Forelimb muscle (tissue), 1 donor: ENCODE results near the gene SEPTIN5. TPM values are rescaled to one million over a fixed set of nuclear protein-coding genes. Genes with fewer than 3 reads are reported as not detected.

ENCODE experiments used
- DNase-seq: peaks from one replicate; pipeline ENCODE4 v3.0.0-alpha.2; 2013; ENCODE audit warnings: low read depth
- polyA plus RNA-seq: library from polyadenylated mRNA; unstranded; fragments of 120-200 nt; gene quantifications from one replicate; pipeline ENCODE4 v1.2.1, GENCODE V29; 2013; ENCODE audit not compliant: insufficient read length

SEPTIN5 gene
- polyA plus RNA-seq, 1 donor, result 130 TPM

DNA sequence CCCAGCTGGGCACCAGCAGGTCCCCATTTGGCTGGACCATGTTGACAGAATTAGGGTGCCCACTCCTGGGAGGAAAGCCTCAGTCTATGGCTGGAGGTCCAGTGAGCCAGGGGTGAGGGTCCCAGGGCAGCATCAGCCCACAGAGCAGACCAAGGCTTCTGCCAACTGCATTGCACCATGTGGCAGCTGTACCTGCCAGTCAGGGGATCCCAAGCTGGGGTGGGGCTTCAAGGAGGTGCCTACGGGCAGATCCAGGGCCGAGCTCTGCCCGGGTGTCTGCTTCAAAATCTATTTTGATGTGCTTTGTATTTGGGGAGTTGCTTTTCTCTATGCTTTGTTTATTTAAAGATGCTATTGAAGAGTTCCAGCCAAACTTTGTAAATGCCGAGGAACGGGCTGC, 19.5 kb downstream of the SEPTIN5 start:
- no peak for DNase-seq

DNA sequence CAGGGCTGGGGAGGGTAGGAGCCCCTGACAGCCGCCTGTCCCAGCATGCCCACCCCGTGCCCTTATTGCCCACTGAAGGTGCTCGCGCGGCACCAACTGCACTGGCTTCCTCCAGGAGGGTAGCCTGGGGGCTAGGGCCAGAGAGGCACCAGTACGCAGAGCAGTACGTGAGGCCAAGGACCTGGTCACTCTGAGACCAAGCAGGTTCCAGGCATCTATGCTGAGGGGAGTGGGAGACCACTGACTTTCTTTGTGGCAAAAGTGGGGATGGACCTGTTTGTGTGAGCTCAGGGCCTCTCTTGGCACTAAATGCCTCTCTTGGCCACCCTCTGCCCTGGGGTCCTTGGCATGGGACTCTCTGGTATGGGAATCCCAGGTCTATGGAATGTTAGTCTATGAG, 19.9 kb downstream of the SEPTIN5 start:
- DNase-seq, result no peak

DNA sequence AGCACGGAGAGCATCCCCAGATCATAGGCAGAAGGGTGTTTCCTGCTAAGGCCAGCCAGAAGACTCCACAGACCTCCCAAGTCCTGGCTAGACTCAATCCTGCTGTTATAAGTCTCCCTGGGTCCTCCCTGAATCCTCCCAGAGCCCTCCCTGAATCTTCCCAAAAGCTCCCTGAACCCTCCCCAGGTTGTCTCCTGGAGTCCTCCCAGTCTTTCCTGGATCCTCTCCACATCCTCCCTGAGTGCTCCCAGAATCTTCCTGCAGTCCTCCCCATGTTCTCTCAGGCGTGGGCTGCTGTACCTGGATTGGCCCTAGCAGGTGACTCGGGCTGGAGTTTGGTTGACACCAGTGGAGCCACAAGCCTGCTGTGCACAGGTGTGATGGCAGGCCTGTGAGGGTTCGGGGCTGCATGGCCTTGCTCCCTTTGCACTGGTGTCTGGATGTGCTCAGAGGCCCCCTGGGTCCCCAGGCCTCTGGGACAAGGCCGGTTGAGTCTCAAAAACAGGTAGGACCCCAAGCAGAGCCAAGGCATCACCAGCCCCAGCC, 20.6 kb downstream of the SEPTIN5 start:
- no peak for DNase-seq

DNA sequence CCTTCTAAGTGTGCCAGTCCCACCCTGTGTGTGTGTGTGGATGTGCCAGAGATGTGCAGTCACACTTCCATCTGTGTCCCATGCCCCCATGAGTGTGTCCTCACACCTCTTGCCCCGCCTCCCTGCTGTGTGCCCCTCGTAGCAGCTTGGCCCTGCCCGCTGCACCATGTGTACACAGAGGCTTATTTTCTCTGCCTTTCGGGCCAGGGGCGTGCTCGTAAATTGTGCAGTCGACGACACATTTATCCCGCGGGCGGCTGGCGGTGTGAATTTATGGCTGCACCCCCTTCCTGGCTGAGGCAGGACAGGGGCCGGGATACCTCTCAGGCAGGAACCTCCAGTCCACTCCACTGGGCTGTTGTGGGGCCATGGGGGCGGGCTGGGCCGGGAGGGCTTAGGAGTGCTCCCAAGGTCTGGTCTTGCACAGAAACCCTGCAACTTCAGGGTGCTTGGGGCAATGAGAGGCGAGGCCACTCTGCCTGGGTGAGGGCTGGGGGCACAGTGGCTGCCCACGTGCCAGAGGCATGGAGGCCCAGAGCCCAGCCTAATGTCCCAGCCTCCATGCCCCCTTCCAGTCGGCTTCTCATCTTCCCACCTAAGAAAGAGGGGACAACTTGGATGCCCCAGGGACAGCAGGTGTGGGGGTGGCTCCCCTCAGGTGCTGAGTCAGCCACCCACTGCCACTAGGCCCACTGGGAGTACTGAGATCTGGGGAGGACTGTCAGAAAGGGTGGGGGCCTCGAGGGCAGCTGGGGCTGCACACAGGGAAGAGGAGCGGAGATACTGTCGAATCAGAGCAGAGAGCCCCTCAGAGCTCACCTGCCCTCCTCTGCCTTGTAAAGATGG, 21.6 kb downstream of the SEPTIN5 start:
- no peak for DNase-seq

DNA sequence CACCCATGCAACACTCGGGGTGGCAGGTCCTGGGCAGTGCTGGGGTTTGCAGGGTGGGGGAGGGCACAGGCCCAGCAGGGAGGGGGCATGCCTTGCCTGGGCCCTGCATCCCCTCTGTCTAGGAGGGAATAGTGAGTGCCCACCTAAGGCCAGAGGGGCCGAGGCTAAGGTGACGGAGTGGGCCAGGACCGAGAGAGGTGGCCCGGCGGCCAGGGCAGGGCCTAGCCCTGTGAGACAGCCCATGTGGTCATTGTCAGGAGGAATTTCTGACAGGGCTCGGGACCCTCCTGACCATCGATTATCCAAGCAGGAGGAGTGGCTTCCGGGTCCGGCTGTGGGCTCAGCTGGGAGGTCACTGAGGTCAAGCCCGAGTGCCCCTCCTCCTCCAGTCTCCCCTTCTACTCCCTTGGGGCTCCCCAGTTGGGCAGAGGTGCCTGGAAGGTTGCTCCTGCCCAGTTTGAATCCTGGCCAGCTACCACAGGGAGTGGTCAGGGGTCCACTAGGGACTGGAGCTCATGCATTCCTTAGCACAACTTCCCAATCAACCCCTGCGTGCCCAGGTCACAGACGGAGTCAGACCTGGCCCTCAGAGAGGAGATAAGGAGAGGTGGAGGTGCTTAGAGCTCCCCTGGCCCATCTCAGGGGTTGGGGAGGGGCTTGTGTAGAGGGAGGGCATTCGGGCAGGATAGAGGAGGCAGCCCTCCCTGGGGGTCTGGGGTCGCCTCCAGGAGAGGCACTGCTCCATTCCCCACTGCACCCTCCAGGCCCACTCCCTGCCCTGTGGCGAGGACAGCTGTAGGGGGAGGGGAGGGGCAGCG, 23.8 kb downstream of the SEPTIN5 start:
- DNase-seq, result no peak

DNA sequence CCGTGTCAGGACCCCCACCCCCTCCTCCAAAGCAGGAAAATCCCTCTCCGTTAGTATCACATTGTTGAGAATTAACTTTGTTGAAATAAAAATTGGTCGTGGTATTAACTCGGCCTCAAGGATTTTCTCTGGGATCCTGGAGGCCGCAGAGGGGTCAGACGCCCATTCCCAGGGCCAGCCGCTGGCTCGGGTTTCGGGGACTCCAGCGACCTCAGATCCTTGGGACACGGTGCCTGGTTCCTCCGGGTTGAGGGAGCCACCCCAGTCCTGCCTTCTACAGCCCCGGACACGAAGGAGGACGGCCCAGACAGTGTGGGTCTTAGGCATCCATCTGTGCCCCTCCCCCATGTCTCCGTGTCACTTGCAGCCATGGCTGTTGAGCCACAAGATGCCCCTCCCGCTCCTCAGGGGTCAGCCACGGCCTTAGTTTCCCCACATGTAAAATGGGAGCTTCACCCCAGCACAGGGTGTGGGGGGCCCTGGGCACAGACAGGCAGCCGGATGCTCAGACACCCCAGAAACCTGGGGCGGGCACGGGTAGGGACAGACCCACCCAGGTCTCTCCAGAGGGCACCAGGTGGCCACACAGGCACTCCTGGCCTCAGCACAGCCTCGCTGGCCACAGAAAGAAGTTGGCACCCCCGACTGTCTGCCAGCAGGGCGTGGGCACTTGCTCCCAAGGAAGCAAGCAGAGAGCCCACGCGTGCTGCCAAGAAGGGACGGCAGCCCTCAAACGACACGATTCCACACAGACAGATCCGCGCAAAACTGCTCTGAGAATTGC, 24.6 kb downstream of the SEPTIN5 start:
- no peak for DNase-seq

DNA sequence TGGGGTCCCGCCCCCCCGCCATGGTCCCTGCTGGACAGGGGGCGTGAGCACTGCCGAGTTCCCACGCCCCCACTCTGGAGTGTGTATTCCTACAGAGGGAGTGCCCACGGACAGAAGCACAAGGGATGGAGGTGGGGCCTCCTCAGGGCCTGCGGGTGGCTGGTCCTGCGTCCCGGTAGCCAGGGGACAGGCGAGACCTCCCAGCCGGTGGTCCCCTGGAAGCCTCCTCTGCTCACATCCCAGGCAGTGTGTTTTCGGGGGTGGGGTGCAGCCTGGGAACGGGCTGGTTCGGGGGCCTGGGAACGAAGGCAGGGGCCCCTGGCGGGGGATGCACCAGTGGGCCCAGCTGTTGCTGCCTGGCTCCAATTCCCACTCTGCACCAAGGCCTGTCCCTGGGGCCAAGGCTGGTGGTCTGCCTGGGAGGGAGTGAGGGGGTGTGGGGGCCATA, 25.2 kb downstream of the SEPTIN5 start:
- no peak for DNase-seq

DNA sequence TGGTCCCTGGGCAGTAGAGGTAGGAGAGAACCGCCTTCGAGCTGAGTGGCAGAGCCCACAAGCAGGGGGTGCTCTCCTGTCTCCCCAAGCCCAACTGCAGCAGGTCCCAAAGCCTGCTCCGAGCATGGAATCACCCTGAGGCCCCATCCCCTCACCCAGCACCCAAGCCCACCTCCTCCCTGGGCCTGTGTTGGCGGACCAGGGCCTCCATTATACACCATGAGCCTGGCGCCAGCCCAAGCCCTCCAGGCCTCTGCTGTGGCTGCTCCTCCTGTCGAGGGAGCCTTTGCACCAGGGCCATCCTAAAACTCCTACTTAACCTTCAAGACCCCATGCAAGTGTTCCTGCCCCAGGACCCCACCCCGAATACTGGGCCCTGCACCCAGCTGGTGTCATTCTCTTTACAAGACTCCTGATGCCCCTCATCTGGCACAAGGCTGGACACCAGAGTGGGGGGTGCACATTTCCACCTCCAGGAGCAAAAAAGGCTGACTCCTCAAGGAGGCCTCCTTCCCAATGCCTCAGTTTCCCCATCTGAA, 25.7 kb downstream of the SEPTIN5 start:
- no peak for DNase-seq

DNA sequence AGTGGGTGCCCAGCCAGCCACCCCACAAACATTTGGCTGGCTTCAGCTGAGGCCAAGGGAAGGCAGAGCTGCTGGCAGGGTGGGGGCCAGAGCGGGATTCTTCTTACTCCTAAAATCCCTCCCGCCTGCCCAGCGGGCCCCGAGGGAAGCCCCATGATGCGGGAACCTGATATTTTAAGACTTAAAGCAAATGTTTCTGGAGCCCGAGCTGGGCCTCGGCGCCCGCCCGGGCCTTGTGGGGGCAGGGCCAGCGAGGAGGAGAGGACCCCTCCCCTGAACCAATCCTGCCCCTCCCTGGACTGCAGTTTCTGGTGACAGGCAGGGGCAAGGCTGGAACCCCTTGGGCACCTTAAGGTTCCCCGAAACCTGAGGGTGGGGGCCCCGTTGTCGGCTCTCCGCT, 26.3 kb downstream of the SEPTIN5 start:
- DNase-seq, result no peak

DNA sequence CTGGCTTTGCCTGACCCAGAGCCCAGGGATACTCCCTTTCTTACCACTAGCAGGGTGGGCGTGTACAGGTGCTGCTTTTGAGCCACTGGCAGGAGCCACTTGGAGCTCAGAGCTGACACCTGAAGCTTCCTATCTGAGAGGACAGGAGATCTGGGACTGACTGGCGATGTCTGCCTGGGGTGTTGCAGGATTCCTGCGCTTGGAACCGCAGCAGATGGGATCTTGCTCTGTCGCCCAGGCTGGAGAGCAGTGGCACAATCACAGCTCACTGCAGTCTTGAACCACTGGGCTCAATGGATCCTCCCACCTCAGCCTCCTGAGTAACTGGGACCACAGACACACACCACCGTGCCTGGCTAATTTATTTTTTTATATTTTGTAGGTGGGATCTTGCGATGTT, 26.8 kb downstream of the SEPTIN5 start:
- no peak for DNase-seq

DNA sequence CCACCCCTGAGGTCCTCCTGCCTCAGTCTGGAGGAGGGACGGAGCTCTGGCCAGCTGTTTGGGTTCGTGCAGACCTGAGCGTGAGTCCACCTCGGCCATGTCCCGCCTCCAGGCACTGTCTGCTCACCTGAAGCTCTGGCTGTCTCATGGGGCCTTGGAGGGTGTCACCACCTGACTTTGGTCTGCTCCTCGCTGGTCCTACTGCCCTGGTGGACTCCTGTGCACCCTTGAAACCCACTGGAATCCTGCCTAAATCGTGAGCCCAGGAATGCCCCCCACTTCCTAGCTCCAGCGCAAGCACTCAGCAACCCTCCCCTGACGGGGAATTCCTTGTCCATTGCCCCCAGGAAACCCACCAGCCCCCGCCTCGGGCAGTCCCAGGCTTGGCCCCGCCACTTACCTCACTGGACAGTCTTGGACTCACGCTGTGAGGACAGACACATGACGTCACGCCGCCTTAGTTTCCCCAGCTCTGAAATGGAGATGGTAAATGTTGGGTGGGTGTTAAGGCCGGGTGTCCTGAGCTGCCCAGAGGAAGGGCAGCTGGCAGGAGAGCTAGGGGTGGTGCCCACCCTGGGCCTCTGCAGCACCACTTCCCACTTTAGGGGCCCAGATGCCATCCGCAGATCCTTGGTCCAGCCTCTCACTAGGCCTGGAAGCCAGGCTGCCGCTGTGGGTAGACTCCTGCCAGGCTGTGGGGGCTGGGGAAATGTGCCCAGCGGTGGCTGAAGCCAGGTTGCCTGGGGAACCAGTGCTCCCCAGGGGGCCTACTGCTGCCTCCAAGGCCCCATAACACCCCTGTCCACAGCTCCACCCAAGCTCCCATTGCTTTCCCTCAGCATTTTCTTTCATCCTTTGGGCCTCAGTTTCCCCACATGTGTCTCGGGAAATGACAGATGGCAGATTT, 28.1 kb downstream of the SEPTIN5 start:
- no peak for DNase-seq

DNA sequence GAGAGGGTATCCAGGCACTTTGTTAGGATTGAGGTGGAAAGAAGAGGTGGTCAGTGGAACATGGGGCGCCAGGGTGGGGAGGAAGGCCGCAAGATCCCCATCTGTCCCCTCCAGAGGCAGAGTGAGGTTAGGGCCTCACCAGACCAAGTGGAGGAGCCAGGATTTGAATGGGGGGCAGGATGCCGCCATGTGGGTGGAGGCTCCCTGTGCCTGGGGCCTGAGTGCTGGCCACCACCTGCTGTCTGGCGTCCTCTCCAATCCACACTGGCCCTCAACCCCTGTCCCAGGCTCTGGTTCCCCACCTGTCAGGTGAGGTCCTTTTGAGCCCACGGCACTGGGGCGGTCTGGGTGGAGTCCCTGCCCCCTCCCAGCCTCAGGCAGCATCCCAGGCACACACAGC, 28.8 kb downstream of the SEPTIN5 start:
- no peak for DNase-seq

DNA sequence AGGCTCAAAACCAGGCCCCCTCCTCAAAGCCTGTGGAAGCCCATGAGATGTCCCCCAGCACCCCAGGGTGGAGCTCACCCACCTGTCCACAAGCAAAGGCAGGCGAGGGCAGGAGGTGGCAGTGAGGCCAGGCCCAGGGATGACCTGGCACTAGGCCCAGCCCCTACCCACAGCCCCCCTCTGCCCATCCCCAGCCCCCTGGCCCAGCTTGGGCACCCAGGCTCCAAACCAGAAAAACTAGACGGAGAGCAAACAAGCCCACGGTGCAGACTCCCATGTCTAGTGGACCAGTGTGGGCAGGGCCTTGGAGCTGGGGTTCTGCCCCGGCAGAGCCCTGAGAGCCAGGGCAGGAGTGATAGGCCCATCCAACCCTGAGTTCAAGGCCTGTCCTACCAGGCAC, 29.3 kb downstream of the SEPTIN5 start:
- no peak for DNase-seq

DNA sequence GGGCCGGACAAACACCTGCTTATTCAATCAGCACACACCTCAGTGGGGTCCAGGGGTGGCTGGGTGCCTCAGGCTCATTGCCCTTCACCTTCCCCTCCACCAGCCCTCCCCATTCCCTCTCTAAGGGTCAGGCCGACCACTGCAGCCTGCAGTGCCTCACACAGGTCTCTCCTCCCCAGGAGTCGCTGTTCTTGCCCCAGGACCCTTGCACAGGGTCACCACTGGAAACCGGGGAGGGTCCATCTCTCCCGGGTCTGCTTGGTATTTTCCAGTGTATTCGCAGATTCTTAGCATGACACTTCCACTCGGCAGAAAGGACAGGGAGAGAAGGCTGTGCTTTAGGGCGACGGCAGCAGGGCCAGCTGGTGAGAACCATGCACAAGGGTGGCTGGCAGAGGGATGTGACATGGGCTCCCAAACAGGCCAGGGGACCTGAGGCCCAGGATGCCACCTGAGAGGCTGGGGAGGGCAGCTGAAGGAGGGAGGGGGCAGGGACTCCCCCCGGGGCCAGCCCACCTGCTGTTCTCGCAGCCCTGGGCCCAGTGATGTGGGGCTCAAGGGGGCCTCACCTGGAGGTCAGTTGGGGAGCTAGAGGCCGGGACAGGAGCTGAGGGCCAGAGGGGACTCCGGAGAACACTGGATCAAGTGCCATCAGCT, 30.2 kb downstream of the SEPTIN5 start:
- no peak for DNase-seq

DNA sequence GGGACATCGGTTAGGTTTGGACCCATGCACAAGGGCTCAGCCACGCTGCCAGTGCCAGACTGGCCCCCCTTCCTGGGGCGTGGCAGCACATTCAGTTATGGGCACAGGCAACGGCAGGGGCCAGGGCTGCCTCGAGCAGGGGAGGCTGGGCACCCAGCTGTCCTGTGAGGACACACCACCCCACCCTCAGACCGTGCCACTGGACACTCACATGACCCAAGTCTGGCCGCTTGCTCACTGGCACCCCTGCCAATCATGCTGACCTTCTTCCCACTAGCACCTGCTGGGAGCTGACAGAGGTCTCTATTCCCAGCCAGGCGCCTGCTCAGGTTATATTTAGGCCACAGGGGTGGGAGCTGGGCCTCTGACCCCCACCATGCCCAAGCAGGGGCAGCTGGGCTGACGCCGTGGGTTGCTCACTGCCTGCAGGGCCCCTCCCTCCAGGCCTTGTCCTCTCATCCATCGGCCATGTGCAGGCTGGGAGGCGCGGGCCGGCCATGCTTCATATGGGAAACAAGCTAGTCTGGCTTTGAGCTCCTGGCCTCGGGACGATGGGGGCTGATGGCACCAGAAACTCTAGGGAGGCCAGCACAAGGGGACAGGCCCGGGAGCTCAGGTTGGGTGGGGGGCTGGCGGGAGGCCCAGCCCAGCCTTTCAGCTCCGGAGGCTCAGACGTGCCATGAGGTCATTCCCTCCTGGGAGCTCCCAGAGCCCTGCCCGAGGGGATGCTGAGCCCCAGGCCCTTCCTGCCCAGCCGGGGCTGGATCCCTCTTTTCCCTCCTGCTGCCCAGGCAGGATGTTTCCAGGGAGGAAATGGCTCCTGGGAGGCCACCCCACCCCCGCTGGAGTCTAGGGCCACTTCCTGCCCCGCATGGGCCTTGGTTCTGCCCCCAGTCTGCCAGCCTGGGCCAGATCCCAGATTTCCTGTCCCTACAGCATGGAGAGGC, 31.1 kb downstream of the SEPTIN5 start:
- no peak for DNase-seq

DNA sequence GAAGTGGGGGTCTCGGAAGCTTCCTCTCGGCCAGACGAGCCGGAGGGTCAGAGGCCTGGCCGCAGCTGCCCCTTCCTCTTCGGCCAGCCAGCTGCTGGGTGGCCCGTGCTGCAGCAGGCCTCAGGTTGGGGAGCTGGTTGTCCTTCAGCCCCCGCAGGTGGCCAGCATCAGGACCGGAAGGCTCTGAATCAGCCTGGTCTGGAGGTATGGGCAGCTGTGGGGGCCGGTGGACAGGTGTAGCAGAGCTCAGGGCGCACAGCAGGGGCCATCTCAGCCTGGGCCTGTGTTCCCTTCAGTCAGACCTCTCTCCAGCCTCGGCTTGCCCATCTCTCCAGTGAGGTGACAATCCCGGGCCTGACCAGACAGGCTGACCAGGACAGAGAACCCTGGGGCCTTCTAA, 32.4 kb downstream of the SEPTIN5 start:
- DNase-seq, result no peak

DNA sequence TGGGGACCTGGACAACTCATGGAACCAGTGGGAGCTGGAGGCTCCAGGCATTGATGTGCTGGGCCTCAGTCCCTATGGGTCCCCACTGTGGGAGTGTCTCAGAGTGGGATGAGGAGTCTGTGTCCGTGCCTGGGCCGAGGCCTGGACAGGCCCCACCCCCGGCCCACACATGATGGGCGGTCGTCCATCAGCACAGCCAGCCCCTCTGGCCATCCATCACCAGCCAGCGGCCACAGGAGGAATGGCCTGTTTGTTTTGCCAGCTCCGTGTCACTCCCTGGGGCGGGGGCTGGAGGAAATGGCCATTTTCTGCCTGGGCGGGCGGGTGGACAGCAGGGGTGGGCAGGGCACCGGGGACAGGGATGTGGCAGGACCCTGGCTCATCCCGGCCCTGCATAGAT, 33.2 kb downstream of the SEPTIN5 start:
- DNase-seq, result no peak

DNA sequence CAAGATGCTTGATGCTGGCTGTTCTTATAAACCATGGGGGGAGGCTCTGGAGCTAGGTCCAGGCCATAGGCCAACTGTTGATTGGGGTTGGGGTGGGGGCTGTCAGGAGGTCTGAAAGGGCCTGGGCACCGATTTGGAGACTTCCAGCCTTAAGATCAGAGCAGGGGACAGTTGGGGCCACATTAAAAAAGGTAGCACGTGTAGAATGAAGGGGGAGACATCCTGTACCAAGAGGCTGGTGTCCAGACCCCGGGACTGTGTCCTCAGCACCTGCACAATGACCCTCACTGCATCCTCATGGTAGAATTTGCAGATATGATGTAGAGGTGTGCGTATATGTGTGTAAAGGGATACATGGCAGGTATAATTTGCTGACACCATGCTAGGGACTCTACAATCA, 33.8 kb downstream of the SEPTIN5 start:
- no peak for DNase-seq
